Measurements from ENCODE around the gene CDK7.

Gene CDK7

DNA sequence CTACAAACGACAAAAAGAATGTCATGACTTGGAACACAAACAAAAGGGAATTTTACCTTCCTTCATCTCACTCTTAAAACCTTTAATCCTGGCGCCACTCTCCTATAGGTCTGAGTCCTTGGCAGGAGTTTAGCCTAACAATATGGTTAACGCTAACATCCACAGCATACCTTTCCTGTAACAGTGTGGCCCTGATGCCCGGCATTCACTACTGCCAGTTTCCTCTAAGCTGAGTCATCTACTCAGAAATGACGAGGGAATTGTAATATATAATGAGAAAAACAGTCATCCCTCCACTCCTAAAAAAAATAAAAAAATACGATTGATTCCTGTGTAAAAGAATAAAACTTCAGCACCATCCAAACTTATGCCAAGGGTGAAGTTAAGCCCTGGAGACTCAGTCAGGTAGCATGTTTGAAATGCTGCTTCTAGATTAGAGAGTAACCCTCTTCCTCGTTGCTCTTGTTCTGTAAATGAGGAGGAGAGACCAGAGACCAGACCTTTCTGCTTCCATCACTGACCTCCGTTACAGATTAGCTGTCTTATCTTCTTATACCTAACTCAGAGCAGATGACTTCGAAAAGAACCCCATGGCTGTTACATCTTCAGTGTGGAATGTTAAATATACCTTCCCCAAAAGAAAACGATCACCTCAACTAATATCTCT is 60.5 kb downstream of the CDK7 start:
- DNase-seq: peak; percentile 29

DNA sequence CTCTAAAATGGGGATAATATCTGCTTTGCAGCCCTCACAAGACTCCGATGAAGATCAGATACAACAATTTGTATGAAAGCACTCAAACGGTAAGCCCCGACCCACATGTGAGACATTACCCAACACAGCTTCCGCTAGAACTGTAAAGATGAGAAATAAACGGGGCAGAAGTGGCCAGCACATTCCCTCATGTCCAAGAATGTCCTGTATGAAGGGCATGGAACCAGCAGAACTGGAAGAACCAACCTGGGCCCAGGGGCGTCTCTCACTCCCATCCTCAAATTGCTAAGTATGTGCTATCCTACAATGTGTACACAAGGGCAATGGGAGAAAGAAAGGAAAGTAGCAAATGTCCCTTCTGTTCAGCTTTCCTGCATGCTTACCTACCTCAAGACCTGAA is 64.9 kb downstream of the CDK7 start:
- DNase-seq: no peak

DNA sequence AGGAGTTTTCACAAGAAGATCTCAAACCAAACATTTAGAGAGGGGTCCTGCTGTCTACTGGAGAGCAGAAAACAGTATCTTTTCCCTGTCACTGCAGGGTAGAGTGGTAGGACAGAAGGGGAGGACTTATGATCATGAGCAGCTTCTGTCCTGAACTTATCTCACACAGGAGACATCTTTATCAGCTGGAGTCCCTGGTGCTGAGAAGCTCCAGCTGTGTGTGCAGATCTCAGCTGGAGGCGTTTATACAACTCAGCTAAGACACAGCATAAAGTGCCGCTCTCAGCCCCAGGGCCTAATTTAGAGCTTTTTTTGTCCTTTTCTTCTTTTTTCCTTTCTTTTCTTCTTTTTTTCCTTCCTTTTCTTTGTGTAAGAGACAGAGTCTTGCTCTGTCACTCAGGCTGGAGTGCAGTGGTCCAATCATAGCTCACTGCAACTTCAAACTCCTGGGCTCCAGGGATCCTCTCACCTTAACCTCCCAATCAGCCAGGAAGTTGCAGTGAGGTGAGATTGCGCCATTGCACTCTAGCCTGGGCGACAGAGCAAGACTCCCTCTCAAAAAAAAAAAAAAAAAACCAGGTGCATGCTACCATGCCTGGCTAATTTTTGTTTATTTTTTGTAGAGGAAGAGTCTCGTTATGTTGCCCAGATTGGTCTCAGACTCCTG is 66.0 kb downstream of the CDK7 start:
- DNase-seq: no peak

DNA sequence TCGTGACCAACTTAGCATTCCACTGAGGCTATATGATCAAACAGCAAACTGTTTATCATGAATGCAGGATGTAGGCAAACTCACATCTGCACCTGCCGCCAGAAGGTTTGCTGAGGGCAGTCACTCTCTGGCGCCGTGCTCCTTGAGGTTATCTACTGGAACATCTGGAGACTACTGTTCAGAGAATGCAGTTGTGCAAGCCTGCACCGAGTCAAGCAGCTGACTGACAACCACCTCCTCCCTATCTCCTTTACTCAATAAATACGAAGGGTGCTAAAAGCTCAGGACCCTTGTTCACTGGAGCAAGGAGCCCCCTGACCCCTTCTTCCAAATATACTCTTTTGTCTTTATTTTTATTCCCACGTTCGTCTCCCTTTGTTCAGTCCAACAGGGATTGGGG is 70.8 kb downstream of the CDK7 start:
- no peak for DNase-seq

DNA sequence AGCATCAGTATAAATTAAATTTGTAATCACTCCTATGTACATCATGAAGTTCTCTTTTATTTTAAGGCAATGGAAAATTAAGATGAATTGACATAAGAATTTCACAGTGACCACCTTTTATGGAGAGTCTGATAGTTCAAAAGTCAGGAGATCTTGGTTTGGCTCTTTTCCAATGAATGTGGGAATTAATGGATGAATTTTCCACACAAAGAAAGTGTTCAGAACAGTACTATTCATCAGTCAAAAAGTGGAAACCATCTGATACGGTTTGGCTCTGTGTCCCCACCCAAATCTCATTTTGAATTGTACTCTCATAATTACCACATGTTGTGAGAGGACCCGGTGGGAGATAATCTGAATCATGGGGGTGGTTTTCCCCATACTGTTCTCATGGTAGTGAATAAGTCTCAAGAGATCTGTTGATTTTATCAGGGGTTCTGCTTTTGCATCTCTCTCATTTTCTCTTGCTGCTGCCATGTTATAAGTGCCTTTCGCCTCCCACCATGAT is 73.4 kb downstream of the CDK7 start:
- no peak for DNase-seq

DNA sequence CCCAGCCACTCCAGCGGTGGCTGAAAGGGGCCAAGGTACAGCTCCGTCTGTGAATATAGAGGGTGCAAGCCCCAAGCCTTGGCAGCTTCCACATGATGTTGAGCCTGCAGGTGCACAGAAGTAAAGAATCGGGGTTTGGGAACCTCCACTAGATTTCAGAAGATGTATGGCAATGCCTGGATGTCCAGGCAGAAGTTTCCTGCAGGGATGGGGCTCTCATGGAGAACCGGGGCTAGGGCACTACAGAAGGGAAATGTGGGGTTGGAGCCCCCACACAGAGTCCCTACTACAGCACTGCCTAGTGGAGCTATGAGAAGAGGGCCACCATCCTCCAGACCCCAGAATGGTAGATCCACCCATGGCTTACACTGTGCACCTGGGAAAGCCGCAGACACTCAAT is 74.7 kb downstream of the CDK7 start:
- DNase-seq: no peak

DNA sequence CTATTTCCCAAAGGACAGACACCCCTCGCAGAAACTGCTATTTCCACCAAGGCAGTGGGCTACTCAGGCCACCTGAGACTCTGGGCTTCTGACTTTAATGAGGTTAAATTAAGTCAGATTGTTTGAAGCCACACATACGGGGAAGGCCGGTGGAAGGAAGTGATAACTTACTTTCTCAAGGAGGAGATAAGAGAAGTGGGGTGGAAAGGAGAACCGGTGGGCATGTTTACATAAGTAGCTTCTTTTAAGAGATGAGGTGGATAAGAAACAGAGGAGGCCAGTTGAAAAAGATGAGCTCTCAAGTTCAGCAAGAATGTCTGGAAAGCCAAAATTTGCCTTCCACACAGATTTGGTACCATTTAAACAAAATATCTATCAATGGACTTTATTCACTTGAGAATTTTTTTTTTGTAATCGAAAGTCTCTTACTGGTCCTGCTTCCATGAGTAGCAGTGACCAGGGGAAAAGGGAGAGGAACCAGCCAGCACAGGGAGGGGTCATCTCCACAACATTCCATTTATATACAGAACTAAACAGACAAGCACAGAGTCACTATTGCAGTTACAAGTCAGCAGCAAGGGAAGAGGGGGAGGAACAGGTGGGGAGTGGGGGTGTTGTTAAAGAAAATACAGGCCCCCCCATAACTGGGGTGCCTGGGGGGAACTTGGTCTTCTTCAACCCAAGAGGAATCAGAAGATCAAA is 77.9 kb downstream of the CDK7 start:
- DNase-seq: no peak

DNA sequence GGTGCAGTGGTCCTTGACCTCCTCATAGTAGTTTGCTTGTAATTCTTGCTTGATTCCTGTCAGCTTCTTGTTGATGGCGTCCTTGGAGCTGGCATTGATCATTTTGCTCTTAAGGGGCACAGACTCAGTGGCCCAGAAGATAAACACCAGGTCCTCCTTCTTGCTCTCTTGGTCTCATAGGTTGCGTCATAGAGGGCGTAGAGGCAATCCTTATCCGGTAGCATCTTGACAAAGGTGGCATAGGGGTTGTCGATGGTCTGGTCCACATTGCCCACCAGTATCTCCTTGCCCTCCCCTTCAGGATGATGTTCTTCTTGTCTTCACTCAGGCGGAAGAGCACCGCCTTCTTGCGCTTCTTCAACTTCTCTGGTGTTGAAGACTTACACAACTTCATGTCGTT is 78.7 kb downstream of the CDK7 start:
- DNase-seq: no peak

DNA sequence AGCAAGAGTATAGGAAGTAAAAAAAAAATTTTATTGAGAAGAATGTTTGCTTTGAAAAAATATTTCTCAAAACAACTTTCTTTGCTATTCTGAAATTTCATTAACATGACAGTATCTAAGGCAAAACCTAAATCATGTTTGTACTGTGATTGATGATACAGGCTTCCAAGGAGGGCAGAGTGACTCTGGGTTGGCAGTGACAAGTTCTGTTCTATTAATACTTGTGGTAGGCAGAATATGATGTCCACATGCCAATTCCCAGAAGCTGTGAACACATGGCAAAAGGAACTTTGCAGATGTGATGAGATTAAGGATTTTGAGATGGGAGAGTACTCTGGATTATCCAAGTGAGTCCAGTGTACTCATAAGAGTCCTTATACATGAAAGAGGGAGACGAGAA is 81.3 kb downstream of the CDK7 start:
- DNase-seq: no peak

DNA sequence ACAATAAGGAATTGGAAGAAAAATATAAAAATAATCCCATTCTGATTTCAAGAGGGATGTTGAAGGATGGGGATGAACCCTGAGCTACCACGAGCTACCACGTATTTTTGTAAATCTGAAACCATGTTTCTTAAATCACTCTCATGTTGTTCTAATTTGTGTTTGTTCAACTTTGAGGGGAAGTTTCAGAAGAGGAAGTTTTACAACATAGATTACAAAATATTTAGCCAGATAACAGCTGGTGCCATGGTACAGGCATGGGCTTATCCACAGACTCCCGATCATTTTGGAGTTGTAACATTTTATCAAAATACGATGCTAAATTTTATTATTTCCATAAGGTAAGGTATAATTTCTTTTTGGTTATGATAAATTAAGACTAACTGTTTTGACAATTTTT is 82.7 kb downstream of the CDK7 start:
- no peak for DNase-seq

DNA sequence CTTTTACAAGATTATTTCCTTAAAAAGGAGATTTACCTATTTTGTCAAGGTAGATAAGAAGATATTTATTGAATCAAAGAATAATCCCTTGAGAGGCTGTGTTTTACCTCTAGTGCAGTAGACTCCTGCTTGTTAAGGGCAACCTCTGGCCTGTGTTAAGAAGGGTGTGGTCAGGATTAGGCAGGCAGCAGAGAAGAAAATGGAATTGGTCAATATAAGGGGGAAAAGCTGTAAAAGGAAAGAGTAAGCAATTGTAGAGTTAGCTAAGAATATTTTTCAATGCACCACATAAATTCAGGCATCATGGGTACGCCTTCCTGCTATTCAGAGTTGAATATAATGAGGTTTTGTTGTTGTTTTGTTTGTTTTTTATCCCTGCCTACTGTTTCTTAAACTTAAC is 91.7 kb downstream of the CDK7 start:
- DNase-seq: no peak
